Measurements from ENCODE around the gene RALGAPB.

- no peak for TF ChIP-seq POLR2A (IDR thresholded peaks at IDR 0.05; ENCODE audit: low read depth, low read length)
- no peak for TF ChIP-seq POLR2AphosphoS5 (IDR thresholded peaks at IDR 0.05; ENCODE audit: low read depth, low read length)
Measured at GRCh38 chr20:38550274-38550673, 77.6 kb downstream of the RALGAPB start.
